HG03175 (cell line): Measurements from ENCODE around the gene PRSS16.

Experiments
- ATAC-seq: cut with Tn5 transposase; IDR thresholded peaks from one replicate; pipeline ENCODE4 v1.9.1; 2021; ENCODE audit warnings: mild to moderate bottlenecking, moderate library complexity; ENCODE audit not compliant: unreplicated experiment

The PRSS16 gene

GRCh38 chr6:27281569-27281968 is 34.1 kb downstream of the PRSS16 start:
- no peak for ATAC-seq

- ATAC-seq: no peak
Measured at GRCh38 chr6:27283279-27283678, 35.8 kb downstream of the PRSS16 start.

GRCh38 chr6:27286141-27286540 is 38.6 kb downstream of the PRSS16 start:
- no peak for ATAC-seq

GRCh38 chr6:27287751-27288135 is 40.2 kb downstream of the PRSS16 start:
- ATAC-seq: no peak

GRCh38 chr6:27288136-27289044 is 40.9 kb downstream of the PRSS16 start:
- ATAC-seq: no peak

GRCh38 chr6:27290065-27290849 is 42.8 kb downstream of the PRSS16 start:
- ATAC-seq: no peak

- ATAC-seq: no peak
Measured at GRCh38 chr6:27290850-27291208, 43.3 kb downstream of the PRSS16 start.

- no peak for ATAC-seq
Measured at GRCh38 chr6:27293436-27294098, 46.1 kb downstream of the PRSS16 start.

- no peak for ATAC-seq
Measured at GRCh38 chr6:27294409-27294808, 46.9 kb downstream of the PRSS16 start.

GRCh38 chr6:27295301-27296079 is 48.0 kb downstream of the PRSS16 start:
- ATAC-seq: no peak

- ATAC-seq: no peak
Measured at GRCh38 chr6:27296106-27296783, 48.7 kb downstream of the PRSS16 start.

- ATAC-seq: no peak
Measured at GRCh38 chr6:27297484-27297856, 50.0 kb downstream of the PRSS16 start.

GRCh38 chr6:27297857-27298730 is 50.6 kb downstream of the PRSS16 start:
- ATAC-seq: no peak

- no peak for ATAC-seq
Measured at GRCh38 chr6:27303613-27304272, 56.2 kb downstream of the PRSS16 start.
